Testis (tissue), 3 donors: ENCODE measurements around the gene PIK3R4. TPM values are rescaled to one million over a fixed set of nuclear protein-coding genes. Genes with fewer than 3 reads are reported as not detected.

Experiments used
- DNase-seq: peaks from one replicate; pipeline ENCODE4 v3.0.0-alpha.2; 2019
- H3K27ac ChIP-seq, 2 donors: fragments of 200-600 bp; sonication (generic); one replicate each; pipeline ENCODE4 v1.5.1; 2019
- H3K27me3 ChIP-seq: fragments of 200-600 bp; sonication (generic); one replicate; pipeline ENCODE4 v1.5.1; 2019
- H3K36me3 ChIP-seq: fragments of 200-600 bp; sonication (generic); one replicate; pipeline ENCODE4 v1.5.1; 2017; ENCODE audit warnings: low read depth; ENCODE audit errors: missing control alignments
- H3K4me1 ChIP-seq: fragments of 200-600 bp; sonication (generic); one replicate; pipeline ENCODE4 v1.5.1; 2019
- H3K4me3 ChIP-seq, 2 donors: fragments of 200-600 bp; sonication (generic); one replicate each; pipeline ENCODE4 v1.5.1; 2017 to 2019
- H3K9me3 ChIP-seq: fragments of 200-600 bp; sonication (generic); one replicate; pipeline ENCODE4 v1.5.1; 2017
- POLR2A ChIP-seq: fragments of 450-650 bp; IDR thresholded peaks from one replicate; pipeline ENCODE4 v1.6.1; 2017; ENCODE audit warnings: antibody characterized with exemption, mild to moderate bottlenecking, moderate library complexity
- WGBS, 2 donors: methylation state at CpG; one replicate each; pipeline ENCODE4 v1.1.5; 2018; 5-methylcytosine and 5-hydroxymethylcytosine counted together
- intact Hi-C: fragments of 100-400 bp; cut with DNase I; formaldehyde crosslinking; loops from one replicate; pipeline ENCODE4 v1.15.1; 2023; ENCODE audit warnings: low total_unique reads
- polyA plus RNA-seq: library from polyadenylated mRNA; stranded (reverse); fragments of 350-450 nt; fragmentation: Illumina TruSeq; extraction: RNeasy Lipid Tissue Mini Kit (QIAGEN cat#74804); gene quantifications from one replicate; pipeline ENCODE4 v1.2.3, GENCODE V29; 2014; ENCODE audit warnings: low read depth, low replicate concordance; ENCODE audit not compliant: insufficient read depth
- total RNA-seq, 2 donors: library from RNA; depleted of rRNA; stranded (reverse); fragments of >200 nt; gene quantifications; one replicate each; pipeline ENCODE4 v1.2.3, GENCODE V29; 2016
- TF ChIP-seq, protein P1 (sequence below), 3 experiments: fragments of 450-650 bp in 2 of 3; fragments of 200-600 bp in 1 of 3; sonication (generic) in 1 of 3; IDR thresholded peaks; one replicate each; pipeline ENCODE4 v1.5.1; 2016 to 2019; ENCODE audit warnings: antibody characterized with exemption in 3 of 3, mild to moderate bottlenecking in 2 of 3, moderate library complexity in 1 of 3

PIK3R4 gene
- total and polyA plus RNA-seq, 3 donors from 2014 or later = 35.0 to 56.1 (median 52.5) TPM

DNA sequence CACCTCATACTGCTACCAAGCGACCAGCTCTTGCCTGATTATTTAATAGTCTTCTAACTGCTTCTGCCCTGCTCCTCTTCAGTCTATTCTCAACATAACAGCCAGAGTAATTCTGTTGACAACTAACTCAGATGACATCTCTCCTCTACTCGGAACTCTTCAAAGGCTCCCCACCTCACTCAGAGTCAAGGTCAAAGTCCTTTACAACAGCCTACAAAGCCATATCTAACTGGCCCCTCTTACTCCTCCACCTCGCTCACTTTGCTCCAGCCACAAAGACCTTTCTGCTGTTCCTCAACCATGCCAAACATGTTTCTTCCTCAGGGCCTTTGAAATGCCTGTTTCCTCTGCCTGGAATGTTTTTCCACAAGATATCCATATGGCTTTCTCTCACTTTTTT is 43.6 kb downstream of the PIK3R4 start:
- WGBS, 2 donors = 85 to 91% methylated on average over 3 of the region's 3 CpGs
- H3K4me1 ChIP-seq = no peaks in the 10 kb centered on the region
- H3K27me3 ChIP-seq = no peaks in the 10 kb centered on the region
- H3K27ac ChIP-seq = no peak overlapping the region
- no peaks in the 10 kb centered on the region for H3K36me3 ChIP-seq
- H3K9me3 ChIP-seq = no peaks in the 10 kb centered on the region
- no peak overlapping the region for H3K4me3 ChIP-seq
- TF ChIP-seq, protein P1, sequence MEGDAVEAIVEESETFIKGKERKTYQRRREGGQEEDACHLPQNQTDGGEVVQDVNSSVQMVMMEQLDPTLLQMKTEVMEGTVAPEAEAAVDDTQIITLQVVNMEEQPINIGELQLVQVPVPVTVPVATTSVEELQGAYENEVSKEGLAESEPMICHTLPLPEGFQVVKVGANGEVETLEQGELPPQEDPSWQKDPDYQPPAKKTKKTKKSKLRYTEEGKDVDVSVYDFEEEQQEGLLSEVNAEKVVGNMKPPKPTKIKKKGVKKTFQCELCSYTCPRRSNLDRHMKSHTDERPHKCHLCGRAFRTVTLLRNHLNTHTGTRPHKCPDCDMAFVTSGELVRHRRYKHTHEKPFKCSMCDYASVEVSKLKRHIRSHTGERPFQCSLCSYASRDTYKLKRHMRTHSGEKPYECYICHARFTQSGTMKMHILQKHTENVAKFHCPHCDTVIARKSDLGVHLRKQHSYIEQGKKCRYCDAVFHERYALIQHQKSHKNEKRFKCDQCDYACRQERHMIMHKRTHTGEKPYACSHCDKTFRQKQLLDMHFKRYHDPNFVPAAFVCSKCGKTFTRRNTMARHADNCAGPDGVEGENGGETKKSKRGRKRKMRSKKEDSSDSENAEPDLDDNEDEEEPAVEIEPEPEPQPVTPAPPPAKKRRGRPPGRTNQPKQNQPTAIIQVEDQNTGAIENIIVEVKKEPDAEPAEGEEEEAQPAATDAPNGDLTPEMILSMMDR (IDR thresholded peaks at IDR 0.05) = no peak
- no peak for TF ChIP-seq POLR2A
- intact Hi-C loops = no loop called here
- DNase-seq = no peak

DNA sequence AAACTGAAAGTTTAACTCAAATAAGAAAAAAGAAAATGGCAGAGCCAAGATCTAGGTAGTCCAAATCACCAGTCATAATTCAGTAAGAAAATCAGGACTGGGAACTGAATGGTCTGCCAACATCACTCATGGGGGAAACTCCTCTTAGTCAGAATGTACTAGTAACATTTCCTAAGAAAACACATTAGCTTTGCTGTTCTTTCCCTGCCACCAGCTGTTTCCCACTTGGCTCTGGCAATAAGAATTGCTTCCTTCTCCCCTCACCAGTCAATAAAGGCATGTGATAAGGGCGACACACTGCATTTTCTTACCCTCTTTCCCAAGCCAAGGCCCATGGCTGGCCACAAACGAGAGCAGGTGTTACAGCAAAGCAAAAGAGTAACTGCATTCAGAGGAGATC is 46.1 kb downstream of the PIK3R4 start:
- Histone ChIP-seq H3K27ac (peak overlapping the region in 1 of 2 donors; percentile 12), H3K27me3 (no peaks in the 10 kb centered on the region), H3K36me3 (no peaks in the 10 kb centered on the region), H3K4me1 (no peaks in the 10 kb centered on the region), H3K9me3 (no peaks in the 10 kb centered on the region), H3K4me3 (no peak overlapping the region)
- 55 to 60% methylated on average over 2 of the region's 2 CpGs for WGBS, 2 donors
- DNase-seq = no peak
- TF ChIP-seq, protein P1 (IDR thresholded peaks at IDR 0.05) = no peak
- TF ChIP-seq POLR2A = no peak
- intact Hi-C loops = no loop called here

DNA sequence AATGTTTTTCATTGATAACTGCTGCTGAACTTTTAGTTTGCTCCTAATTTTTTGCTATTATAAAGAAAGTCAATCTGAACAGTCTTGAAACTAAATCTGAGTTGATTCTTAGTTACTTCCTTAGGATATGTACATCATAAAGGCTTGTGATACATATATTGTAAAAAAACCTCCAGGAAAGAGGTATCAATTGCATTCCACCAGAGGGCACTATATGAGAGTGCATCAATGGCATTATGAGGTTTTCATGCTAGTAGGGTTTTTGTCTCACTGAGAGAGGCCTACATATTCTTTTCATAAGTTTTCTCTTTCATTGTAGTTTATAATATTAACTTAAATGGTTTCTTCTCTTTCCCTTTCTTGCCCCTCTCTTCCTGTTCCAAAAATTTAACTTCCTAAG is 46.9 kb downstream of the PIK3R4 start:
- Histone ChIP-seq H3K27me3 (no peaks in the 10 kb centered on the region), H3K9me3 (no peaks in the 10 kb centered on the region), H3K36me3 (no peaks in the 10 kb centered on the region), H3K4me1 (no peaks in the 10 kb centered on the region), H3K4me3 (no peak overlapping the region), H3K27ac (no peak overlapping the region)
- intact Hi-C loops = no loop called here
- TF ChIP-seq POLR2A = no peak
- TF ChIP-seq, protein P1 (IDR thresholded peaks at IDR 0.05) = peak in 1 of 3 experiments; percentile 24
- DNase-seq = no peak

DNA sequence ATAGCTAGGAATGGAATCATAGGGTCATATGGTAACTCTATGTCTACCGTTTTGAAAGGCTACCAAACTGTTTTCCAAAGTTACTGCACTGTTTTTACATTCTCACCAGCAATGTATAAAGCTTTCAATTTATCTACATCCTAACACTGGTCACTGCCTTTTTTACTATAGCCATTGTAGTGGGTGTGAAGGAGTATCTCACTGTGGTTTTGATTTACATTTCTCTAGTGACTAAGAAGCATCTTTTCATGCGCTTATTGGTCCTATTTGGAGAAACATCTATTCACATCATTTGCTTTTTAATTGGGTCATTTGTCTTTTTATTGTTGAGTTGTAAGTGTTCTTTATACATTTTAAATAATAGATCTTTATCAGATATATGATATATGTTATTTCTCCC is 53.3 kb downstream of the PIK3R4 start:
- H3K27ac ChIP-seq = no peak overlapping the region
- 98 to 99% methylated on average over 2 of the region's 2 CpGs for WGBS, 2 donors
- H3K4me1 ChIP-seq = no peaks in the 10 kb centered on the region
- DNase-seq = no peak
- no peak for TF ChIP-seq POLR2A
- TF ChIP-seq, protein P1 (IDR thresholded peaks at IDR 0.05) = no peak
- no peaks in the 10 kb centered on the region for H3K27me3 ChIP-seq
- H3K36me3 ChIP-seq = no peaks in the 10 kb centered on the region
- intact Hi-C loops = no loop called here
- H3K9me3 ChIP-seq = no peaks in the 10 kb centered on the region
- no peak overlapping the region for H3K4me3 ChIP-seq

DNA sequence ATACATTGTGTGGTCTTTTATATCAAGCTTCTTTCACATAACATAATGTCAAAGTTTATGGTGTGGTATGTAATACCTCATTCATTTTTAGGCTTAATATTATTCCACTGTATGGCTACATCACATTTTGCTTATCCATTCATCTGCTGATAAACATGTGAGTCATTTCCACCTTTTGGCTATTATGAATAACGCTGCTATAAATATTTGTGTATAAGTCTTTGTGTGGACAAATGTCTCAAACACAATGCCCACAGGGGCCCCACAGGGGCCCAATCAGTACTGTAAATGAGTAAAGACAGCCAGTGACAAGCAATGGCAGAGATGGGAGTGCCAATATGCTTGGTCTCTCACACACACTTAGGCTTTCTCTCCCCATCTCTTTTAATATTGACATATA is 54.2 kb downstream of the PIK3R4 start:
- H3K4me1 ChIP-seq = no peaks in the 10 kb centered on the region
- H3K27ac ChIP-seq = no peak overlapping the region
- no peaks in the 10 kb centered on the region for H3K9me3 ChIP-seq
- no peak for TF ChIP-seq POLR2A
- TF ChIP-seq, protein P1 (IDR thresholded peaks at IDR 0.05) = no peak
- WGBS, 2 donors = 88 to 100% methylated on average over 1 of the region's 1 CpG
- no peak overlapping the region for H3K4me3 ChIP-seq
- no peaks in the 10 kb centered on the region for H3K36me3 ChIP-seq
- DNase-seq = no peak
- intact Hi-C loops = no loop called here
- H3K27me3 ChIP-seq = no peaks in the 10 kb centered on the region
